GM12878 (cell line): Measurements from ENCODE around the gene ANKRD11. TPM values are rescaled to one million over a fixed set of nuclear protein-coding genes. Genes with fewer than 3 reads are reported as not detected.

Experiments used
- BMI1 ChIP-seq: fragments of 450-650 bp; IDR thresholded peaks from 2 replicates; pipeline ENCODE4 v1.6.1; 2016; ENCODE audit warnings: mild to moderate bottlenecking, moderate library complexity, borderline replicate concordance
- CBX3 ChIP-seq: fragments of 200-600 bp; sonication (generic); IDR thresholded peaks from 2 replicates; pipeline ENCODE4 v1.6.1; 2016; ENCODE audit warnings: low read depth, borderline replicate concordance
- CHD2 ChIP-seq: IDR thresholded peaks from 2 replicates; pipeline ENCODE4 v1.6.1; 2011; ENCODE audit warnings: low read depth, low read length, improper control_type of control experiment, borderline replicate concordance
- DPF2 ChIP-seq: fragments of 450-650 bp; IDR thresholded peaks from 2 replicates; pipeline ENCODE4 v1.6.1; 2017; ENCODE audit warnings: mild to moderate bottlenecking
- GATAD2B ChIP-seq: fragments of 450-650 bp; conservative IDR thresholded peaks from 2 replicates; pipeline ENCODE4 v1.6.1; 2017; ENCODE audit warnings: low read depth, mild to moderate bottlenecking, moderate library complexity
- JUND ChIP-seq: IDR thresholded peaks from 2 replicates; pipeline ENCODE4 v1.6.1; 2012; ENCODE audit warnings: low read depth, mild to moderate bottlenecking, low read length, improper control_type of control experiment, moderate library complexity
- KDM1A ChIP-seq: fragments of 200-600 bp; sonication (generic); IDR thresholded peaks from 2 replicates; pipeline ENCODE4 v1.6.1; 2016; ENCODE audit warnings: borderline replicate concordance
- NKRF ChIP-seq: fragments of 450-650 bp; conservative IDR thresholded peaks from 2 replicates; pipeline ENCODE4 v1.6.1; 2017; ENCODE audit warnings: mild to moderate bottlenecking, moderate library complexity
- PAX8 ChIP-seq: fragments of 450-650 bp; IDR thresholded peaks from 2 replicates; pipeline ENCODE4 v1.6.1; 2017; ENCODE audit warnings: mild to moderate bottlenecking, moderate library complexity
- PBX3 ChIP-seq: IDR thresholded peaks from 2 replicates; pipeline ENCODE4 v1.6.1; 2011; ENCODE audit warnings: mild to moderate bottlenecking, low read depth, low read length, moderate library complexity; ENCODE audit not compliant: insufficient replicate concordance
- PKNOX1 ChIP-seq: fragments of 450-650 bp; IDR thresholded peaks from 2 replicates; pipeline ENCODE4 v1.6.1; 2016; ENCODE audit warnings: mild to moderate bottlenecking
- POLR2AphosphoS2 ChIP-seq: IDR thresholded peaks from 2 replicates; pipeline ENCODE4 v1.6.1; 2011; ENCODE audit warnings: low read depth, mild to moderate bottlenecking, low read length, improper control_type of control experiment, moderate library complexity
- RB1 ChIP-seq: fragments of 450-650 bp; formaldehyde crosslinking; IDR thresholded peaks from 2 replicates; pipeline ENCODE4 v1.6.1; 2017; ENCODE audit warnings: mild to moderate bottlenecking, borderline replicate concordance
- RFX5 ChIP-seq: IDR thresholded peaks from 2 replicates; pipeline ENCODE4 v1.6.1; 2011; ENCODE audit warnings: low read depth, low read length, improper control_type of control experiment
- SRF ChIP-seq, 2 experiments: IDR thresholded peaks; 2 replicates each; pipeline ENCODE4 v1.6.1; 2011; ENCODE audit warnings: low read depth in 2 of 2, low read length in 2 of 2, mild to moderate bottlenecking in 1 of 2, moderate library complexity in 1 of 2
- STAT3 ChIP-seq: IDR thresholded peaks from 2 replicates; pipeline ENCODE4 v1.6.1; 2011; ENCODE audit warnings: low read depth, low read length, improper control_type of control experiment
- SUPT20H ChIP-seq: IDR thresholded peaks from 2 replicates; pipeline ENCODE4 v1.6.1; 2011; ENCODE audit warnings: low read depth, mild to moderate bottlenecking, low read length, moderate library complexity, borderline replicate concordance; ENCODE audit not compliant: control insufficient read depth
- TARDBP ChIP-seq: IDR thresholded peaks from 2 replicates; pipeline ENCODE4 v1.6.1; 2016; ENCODE audit warnings: borderline replicate concordance
- TCF12 ChIP-seq: IDR thresholded peaks from 2 replicates; pipeline ENCODE4 v1.6.1; 2011; ENCODE audit warnings: low read depth, mild to moderate bottlenecking, low read length
- TCF3 ChIP-seq: IDR thresholded peaks from 2 replicates; pipeline ENCODE4 v1.6.1; 2012; ENCODE audit warnings: low read depth, mild to moderate bottlenecking, low read length, borderline replicate concordance; ENCODE audit not compliant: insufficient read depth
- polyA plus RNA-seq, 11 experiments: library from polyadenylated mRNA; depleted of rRNA in 4 of 11; unstranded in 6 of 11; stranded (reverse) in 5 of 11; fragments of >200 nt; fragmentation: Nextera tagmentation in 4 of 11; fragmentation: Illumina TruSeq in 1 of 11; extraction: Ambion mirVana in 4 of 11; extraction: Trizol in 1 of 11; gene quantifications; 1 replicate in 1 of 11; 2 replicates in 10 of 11; pipeline versions ENCODE4 v1.2.1 to v1.2.3, GENCODE V29; 2011 to 2016; ENCODE audit warnings: inconsistent platforms in 2 of 11, missing spikeins in 2 of 11, low read depth in 1 of 11
- total RNA-seq, 4 experiments: library from RNA; depleted of rRNA in 3 of 4; stranded (reverse); fragments of >200 nt in 3 of 4; fragmentation: Illumina TruSeq in 1 of 4; extraction: Trizol in 1 of 4; gene quantifications; 2 replicates each; pipeline versions ENCODE4 v1.2.1 to v1.2.3, GENCODE V29; 2013 to 2021
- TF ChIP-seq, protein P1 (sequence below): fragments of 450-650 bp; formaldehyde crosslinking; IDR thresholded peaks from 2 replicates; pipeline ENCODE4 v1.4.0; 2022; ENCODE audit warnings: mild to moderate bottlenecking, moderate library complexity

ANKRD11 gene
- total and polyA plus RNA-seq, 10 of the 15 experiments (the other 5 are each of a cell fraction or from before 2014, with no cell fraction given): 5.1 to 103 (median 27.4) TPM

- TF ChIP-seq SRF (IDR thresholded peaks at IDR 0.05; ENCODE audit: low read depth in 2 of 2, low read length in 2 of 2): no peak
- TF ChIP-seq RB1: 0 out of 2 replicates have a peak, but pooled peaks have one; percentile 30
- no peak for TF ChIP-seq CBX3
- TF ChIP-seq PKNOX1: peak; percentile 31; the same call in 1 of the 2 replicates
- no peak for TF ChIP-seq KDM1A
- TF ChIP-seq JUND: no peak
- TF ChIP-seq RFX5: no peak
- TF ChIP-seq CHD2: 0 out of 2 replicates have a peak, but pooled peaks have one; percentile 23
- no peak for TF ChIP-seq BMI1
- TF ChIP-seq GATAD2B: no peak
- no peak for TF ChIP-seq SUPT20H
- no peak for TF ChIP-seq TARDBP
- no peak for TF ChIP-seq TCF12
- TF ChIP-seq PAX8: no peak
- TF ChIP-seq POLR2AphosphoS2: no peak
- TF ChIP-seq, protein P1, sequence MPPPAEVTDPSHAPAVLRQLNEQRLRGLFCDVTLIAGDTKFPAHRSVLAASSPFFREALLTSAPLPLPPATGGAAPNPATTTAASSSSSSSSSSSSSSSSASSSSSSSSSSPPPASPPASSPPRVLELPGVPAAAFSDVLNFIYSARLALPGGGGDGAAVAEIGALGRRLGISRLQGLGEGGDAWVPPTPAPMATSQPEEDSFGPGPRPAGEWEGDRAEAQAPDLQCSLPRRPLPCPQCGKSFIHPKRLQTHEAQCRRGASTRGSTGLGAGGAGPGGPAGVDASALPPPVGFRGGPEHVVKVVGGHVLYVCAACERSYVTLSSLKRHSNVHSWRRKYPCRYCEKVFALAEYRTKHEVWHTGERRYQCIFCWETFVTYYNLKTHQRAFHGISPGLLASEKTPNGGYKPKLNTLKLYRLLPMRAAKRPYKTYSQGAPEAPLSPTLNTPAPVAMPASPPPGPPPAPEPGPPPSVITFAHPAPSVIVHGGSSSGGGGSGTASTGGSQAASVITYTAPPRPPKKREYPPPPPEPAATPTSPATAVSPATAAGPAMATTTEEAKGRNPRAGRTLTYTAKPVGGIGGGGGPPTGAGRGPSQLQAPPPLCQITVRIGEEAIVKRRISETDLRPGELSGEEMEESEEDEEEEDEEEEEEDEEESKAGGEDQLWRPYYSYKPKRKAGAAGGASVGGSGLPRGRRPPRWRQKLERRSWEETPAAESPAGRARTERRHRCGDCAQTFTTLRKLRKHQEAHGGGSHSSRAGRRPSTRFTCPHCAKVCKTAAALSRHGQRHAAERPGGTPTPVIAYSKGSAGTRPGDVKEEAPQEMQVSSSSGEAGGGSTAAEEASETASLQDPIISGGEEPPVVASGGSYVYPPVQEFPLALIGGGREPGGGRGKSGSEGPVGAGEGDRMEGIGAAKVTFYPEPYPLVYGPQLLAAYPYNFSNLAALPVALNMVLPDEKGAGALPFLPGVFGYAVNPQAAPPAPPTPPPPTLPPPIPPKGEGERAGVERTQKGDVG (CRISPR knock-in tag): no peak
- TF ChIP-seq PBX3: no peak
- TF ChIP-seq TCF3: 0 out of 2 replicates have a peak, but pooled peaks have one; percentile 71
- TF ChIP-seq NKRF: 0 out of 2 replicates have a peak, but pooled peaks have one; percentile 26
- TF ChIP-seq STAT3: no peak
- 0 out of 2 replicates have a peak, but pooled peaks have one; percentile 18 for TF ChIP-seq DPF2
Measured at GRCh38 chr16:89360760-89361435, 129.5 kb downstream of the ANKRD11 start (continued).
